PC-9 (cell line): ENCODE results near the gene SCARF2. TPM values are rescaled to one million over a fixed set of nuclear protein-coding genes. Genes with fewer than 3 reads are reported as not detected.

ENCODE experiments used
- BruUV-seq: library from RNA; stranded (reverse); fragments of 400-500 nt; replicated peaks from 2 replicates; lab custom pipeline; 2021; lab: Mats Ljungman, UMichigan
- CTCF ChIA-PET: fragments of 300-600 bp; sonication (Branson Sonifier 250); formaldehyde crosslinking; loops from one replicate; lab custom pipeline; 2022; ENCODE audit warnings: antibody characterized with exemption; lab: Charles Lee
- POLR2A ChIA-PET: fragments of 300-600 bp; sonication (Branson Sonifier 250); formaldehyde crosslinking; loops from one replicate; lab custom pipeline; 2022; ENCODE audit warnings: antibody characterized with exemption; ENCODE audit not compliant: unreplicated experiment; lab: Charles Lee
- DNase-seq, 2 experiments: peaks; one replicate each; pipeline versions ENCODE4 v3.0.0 to v3.0.0-alpha.2; 2015 to 2022; ENCODE audit warnings: mixed read lengths in 1 of 2
- H2AFZ ChIP-seq: fragments of 200-600 bp; sonication (generic); 2 replicates; pipeline ENCODE4 v1.8.1; 2017; ENCODE audit warnings: antibody characterized with exemption
- H3F3A ChIP-seq: fragments of 200-600 bp; sonication (generic); 2 replicates; pipeline ENCODE4 v1.8.1; 2017; ENCODE audit warnings: antibody characterized with exemption, mild to moderate bottlenecking, low read depth; ENCODE audit not compliant: insufficient read depth
- H3K27ac ChIP-seq: fragments of 200-600 bp; sonication (generic); 2 replicates; pipeline ENCODE4 v1.6.1; 2016; ENCODE audit warnings: mixed run types
- H3K27me3 ChIP-seq: fragments of 200-600 bp; sonication (generic); 2 replicates; pipeline ENCODE4 v1.6.1; 2016; ENCODE audit warnings: low read depth, mixed run types; ENCODE audit not compliant: insufficient read depth
- H3K36me3 ChIP-seq: fragments of 200-600 bp; sonication (generic); 2 replicates; pipeline ENCODE4 v1.6.1; 2016; ENCODE audit warnings: low read depth, mixed run types
- H3K4me1 ChIP-seq: fragments of 200-600 bp; sonication (generic); replicated peaks from 2 replicates; pipeline ENCODE4 v1.6.1; 2016; ENCODE audit warnings: mixed run types; ENCODE audit not compliant: insufficient read depth
- H3K4me2 ChIP-seq: fragments of 200-600 bp; sonication (generic); 2 replicates; pipeline ENCODE4 v1.6.1; 2017; ENCODE audit warnings: mixed run types
- H3K4me3 ChIP-seq: fragments of 200-600 bp; sonication (generic); 2 replicates; pipeline ENCODE4 v1.6.1; 2016; ENCODE audit warnings: mixed run types
- H3K79me2 ChIP-seq: fragments of 200-600 bp; sonication (generic); 2 replicates; pipeline ENCODE4 v1.6.1; 2017; ENCODE audit warnings: low read depth, mixed run types
- H3K9me2 ChIP-seq: fragments of 200-600 bp; sonication (generic); 2 replicates; pipeline ENCODE4 v1.8.1; 2017; ENCODE audit warnings: mild to moderate bottlenecking; ENCODE audit not compliant: insufficient read depth
- H3K9me3 ChIP-seq: fragments of 200-600 bp; sonication (generic); 2 replicates; pipeline ENCODE4 v1.8.1; 2016; ENCODE audit warnings: low read depth; ENCODE audit not compliant: insufficient read depth
- H4K20me1 ChIP-seq: fragments of 200-600 bp; sonication (generic); 2 replicates; pipeline ENCODE4 v1.8.1; 2017; ENCODE audit not compliant: insufficient read depth
- CTCF ChIP-seq: fragments of 200-600 bp; sonication (generic); conservative IDR thresholded peaks from 2 replicates; pipeline ENCODE4 v1.6.1; 2017; ENCODE audit warnings: mixed run types, antibody characterized with exemption, mild to moderate bottlenecking, moderate library complexity
- EZH2 ChIP-seq: fragments of 200-600 bp; sonication (generic); IDR thresholded peaks from 2 replicates; pipeline ENCODE4 v1.8.0; 2017; ENCODE audit warnings: antibody characterized with exemption, low read depth
- intact Hi-C: fragments of 100-400 bp; cut with micrococcal nuclease; formaldehyde crosslinking; loops from one replicate; pipeline ENCODE4 v1.10.0; 2022; ENCODE audit not compliant: unreplicated experiment
- total RNA-seq: library from RNA; stranded (reverse); gene quantifications from 2 replicates; pipeline ENCODE4 v1.2.3, GENCODE V29; 2021

Gene SCARF2
- total RNA-seq, 1 experiment from 2014 or later: 0.52 TPM

GRCh38 chr22:20450551-20450906 is 12.9 kb upstream of the SCARF2 start:
- no peaks in the 10 kb centered on the region for H3F3A ChIP-seq
- no peaks in the 10 kb centered on the region for H3K36me3 ChIP-seq
- H3K9me3 ChIP-seq: no peaks in the 10 kb centered on the region
- H3K27me3 ChIP-seq: no peaks in the 10 kb centered on the region
- H4K20me1 ChIP-seq: no peaks in the 10 kb centered on the region; the same call in 1 of the 2 replicates
- H3K9me2 ChIP-seq: no peaks in the 10 kb centered on the region
- H3K4me3 ChIP-seq: no peak overlapping the region
- no peak overlapping the region for H3K27ac ChIP-seq
- no peak for DNase-seq
- H2AFZ ChIP-seq: no peak overlapping the region
- POLR2A ChIA-PET: no interaction called here
- intact Hi-C loops: loop anchor here (10.0 kb wide), 2 partner anchors 156 to 296 kb away; partner anchors contain the start of gene CCDC188
- TF ChIP-seq EZH2: no peak
- no peak for TF ChIP-seq CTCF
- CTCF ChIA-PET: no interaction called here
- H3K79me2 ChIP-seq: no peaks in the 10 kb centered on the region
- no TSS peak for BruUV-seq
- H3K4me1 ChIP-seq: no peaks in the 10 kb centered on the region
- no peak overlapping the region for H3K4me2 ChIP-seq

- no peaks in the 10 kb centered on the region for H3F3A ChIP-seq
- H3K27ac ChIP-seq: no peak overlapping the region
- H2AFZ ChIP-seq: no peak overlapping the region
- no peaks in the 10 kb centered on the region for H3K9me3 ChIP-seq
- intact Hi-C loops: loop anchor here (10.0 kb wide), 2 partner anchors 155 to 295 kb away; partner anchors contain the start of gene CCDC188
- H3K4me1 ChIP-seq: no peaks in the 10 kb centered on the region
- H3K4me3 ChIP-seq: no peak overlapping the region
- ChIA-PET CTCF (no interaction called here), POLR2A (no interaction called here)
- DNase-seq: no peak
- H3K27me3 ChIP-seq: no peaks in the 10 kb centered on the region
- TF ChIP-seq CTCF: no peak
- no peak for TF ChIP-seq EZH2
- H3K4me2 ChIP-seq: no peak overlapping the region
- H3K79me2 ChIP-seq: no peaks in the 10 kb centered on the region
- H4K20me1 ChIP-seq: no peaks in the 10 kb centered on the region; the same call in 1 of the 2 replicates
- H3K9me2 ChIP-seq: no peaks in the 10 kb centered on the region
- BruUV-seq: no TSS peak
- no peaks in the 10 kb centered on the region for H3K36me3 ChIP-seq
Measured at GRCh38 chr22:20449819-20450550, 12.4 kb upstream of the SCARF2 start.

- H3K36me3 ChIP-seq: no peaks in the 10 kb centered on the region
- no peaks in the 10 kb centered on the region; the same call in 1 of the 2 replicates for H4K20me1 ChIP-seq
- H3K27ac ChIP-seq: no peak overlapping the region
- no peaks in the 10 kb centered on the region for H3K9me2 ChIP-seq
- no peak overlapping the region for H3K4me3 ChIP-seq
- H3K4me2 ChIP-seq: no peak overlapping the region
- no peaks in the 10 kb centered on the region for H3K9me3 ChIP-seq
- no TSS peak for BruUV-seq
- ChIA-PET POLR2A (interaction anchor here (0.7 kb wide), 1 partner anchor 12 kb away, joined by 7 read pairs; no protein-coding TSS in a partner anchor), CTCF (interaction anchor here (0.7 kb wide), 1 partner anchor 68 kb away, joined by 3 read pairs; no protein-coding TSS in a partner anchor)
- no peak for TF ChIP-seq EZH2
- no peak for TF ChIP-seq CTCF
- no peaks in the 10 kb centered on the region for H3K27me3 ChIP-seq
- intact Hi-C loops: no loop called here
- no peak for DNase-seq
- H3K4me1 ChIP-seq: no peaks in the 10 kb centered on the region
- H2AFZ ChIP-seq: no peak overlapping the region
- no peaks in the 10 kb centered on the region for H3F3A ChIP-seq
- H3K79me2 ChIP-seq: no peaks in the 10 kb centered on the region
Measured at GRCh38 chr22:20448630-20449029, 11.0 kb upstream of the SCARF2 start.
